GM13977 (cell line): ENCODE results near the gene MS4A4A.
"Not testable (repeated sequence)": the region's sequence is repeated elsewhere in the genome, so short reads cannot be mapped to it uniquely, and the experiment has no call there.

ENCODE experiments used
- DNase-seq: peaks from one replicate; pipeline ENCODE4 v3.0.0; 2012; ENCODE audit warnings: low spot score
- CTCF ChIP-seq: IDR thresholded peaks from 2 replicates; pipeline ENCODE4 v1.5.1; 2012; ENCODE audit warnings: mild to moderate bottlenecking, control low read depth; ENCODE audit not compliant: insufficient read depth; ENCODE audit errors: extremely low read depth, missing control alignments
- in situ Hi-C: fragments of 300-500 bp; cut with MboI; formaldehyde crosslinking; loops from one replicate; pipeline ENCODE4 v1.12.0; 2022; ENCODE audit warnings: low sequenced_read_pairs, low pct_unique_long_range_greater_than_20kb, mixed read lengths, inconsistent platforms; ENCODE audit not compliant: unreplicated experiment

Gene MS4A4A

GRCh38 chr11:60301178-60301577 is 20.7 kb downstream of the MS4A4A start:
- no peak for TF ChIP-seq CTCF
- no peak for DNase-seq
- in situ Hi-C loops: no loop called here

- in situ Hi-C loops, DNase-seq: not testable (repeated sequence)
These were observed 21.4 kb downstream of the MS4A4A start for GRCh38 chr11:60301884-60302283.

- TF ChIP-seq CTCF: no peak
- in situ Hi-C loops: no loop called here
- no peak for DNase-seq
These were observed 23.2 kb downstream of the MS4A4A start for GRCh38 chr11:60303661-60304060.

- DNase-seq: no peak
- no peak for TF ChIP-seq CTCF
These were observed 25.6 kb downstream of the MS4A4A start for GRCh38 chr11:60305906-60306619.

GRCh38 chr11:60307507-60308195 is 27.2 kb downstream of the MS4A4A start:
- in situ Hi-C loops: no loop called here
- TF ChIP-seq CTCF: no peak
- peak; percentile 8 for DNase-seq

More at GRCh38 chr11:60305906-60306619, 25.6 kb downstream of the MS4A4A start:
- in situ Hi-C loops: no loop called here

GRCh38 chr11:60310407-60310998 is 30.0 kb downstream of the MS4A4A start:
- in situ Hi-C loops: no loop called here
- peak; percentile 37 for DNase-seq
- TF ChIP-seq CTCF: no peak
